Activated CD4-positive, CD25-positive, alpha-beta regulatory T cell (primary cell): ENCODE measurements around the gene RPS27L.
"Not testable (repeated sequence)": the region's sequence is repeated elsewhere in the genome, so short reads cannot be mapped to it uniquely, and the experiment has no call there.

Experiments used
- DNase-seq, 4 experiments: peaks; one replicate each; lab custom pipeline; 2025; lab: John Stamatoyannopoulos, UW

RPS27L gene

DNA sequence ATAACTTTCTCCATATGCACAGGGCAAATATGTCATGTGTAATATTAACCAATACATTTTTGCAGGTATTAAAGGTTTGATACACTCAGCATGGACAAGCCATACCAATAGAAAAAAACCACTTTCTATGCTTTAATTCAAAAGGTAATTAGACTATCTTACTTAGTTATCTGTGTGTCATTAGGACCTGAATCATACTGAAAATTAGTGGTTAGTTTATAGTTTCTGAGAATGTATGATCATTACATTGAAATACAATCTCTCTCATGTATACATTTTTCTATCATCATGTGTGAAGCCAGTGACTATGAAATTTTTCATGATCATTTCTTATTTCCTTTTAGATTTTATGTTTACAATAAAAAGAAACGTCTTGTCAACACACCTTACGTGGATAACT, 16.3 kb downstream of the RPS27L start:
- no peak for DNase-seq

- no peak for DNase-seq
Measured at GRCh38 chr15:63136742-63137141, 20.5 kb downstream of the RPS27L start.

DNA sequence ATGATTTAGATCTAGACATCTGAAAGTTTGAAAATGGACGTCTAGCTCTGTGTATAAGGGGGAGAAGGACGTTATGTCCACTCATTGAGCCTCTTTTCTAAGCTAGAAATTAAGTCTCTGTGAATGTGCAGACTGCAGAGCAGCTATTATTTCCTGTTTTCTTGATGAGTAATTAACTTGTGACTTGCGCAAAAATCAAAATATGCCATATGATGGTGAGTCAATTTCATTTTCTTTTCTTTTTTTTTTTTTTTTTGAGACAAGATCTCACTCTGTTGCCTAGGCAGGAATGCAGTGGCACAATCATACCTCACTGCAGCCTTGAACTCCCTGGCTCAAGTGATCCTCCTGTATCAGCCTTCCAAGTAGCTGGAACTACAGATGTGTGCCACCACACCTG, 21.5 kb downstream of the RPS27L start:
- DNase-seq: no peak

- DNase-seq: no peak
Measured at GRCh38 chr15:63135281-63135680, 22.0 kb downstream of the RPS27L start.

GRCh38 chr15:63134245-63134985, 22.9 kb downstream of the RPS27L start:
- no peak for DNase-seq

GRCh38 chr15:63133786-63134185, 23.5 kb downstream of the RPS27L start:
- no peak for DNase-seq

DNA sequence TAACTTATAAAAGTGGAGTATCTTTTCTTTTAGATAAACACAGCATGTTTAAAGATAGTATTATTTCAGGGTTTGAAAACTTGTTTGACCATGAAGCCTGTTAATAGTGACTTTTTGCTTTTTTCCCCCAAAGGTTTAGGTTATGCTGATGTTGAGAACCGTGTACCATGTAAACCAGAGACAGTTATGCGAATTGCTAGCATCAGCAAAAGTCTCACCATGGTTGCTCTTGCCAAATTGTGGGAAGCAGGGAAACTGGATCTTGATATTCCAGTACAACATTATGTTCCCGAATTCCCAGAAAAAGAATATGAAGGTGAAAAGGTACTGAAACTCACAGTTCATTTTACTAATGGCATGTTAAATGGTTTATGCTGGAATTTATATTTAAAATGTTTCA, 30.6 kb downstream of the RPS27L start:
- no peak for DNase-seq

- DNase-seq: no peak
Measured at GRCh38 chr15:63124506-63124905, 32.8 kb downstream of the RPS27L start.

- DNase-seq: peak; percentile 28 to 60 (median 54)
Measured at GRCh38 chr15:63122002-63122875, 35.0 kb downstream of the RPS27L start.

- peak; percentile 67 to 74 (median 68) for DNase-seq
Measured at GRCh38 chr15:63121382-63122001, 35.8 kb downstream of the RPS27L start, which contains the start of gene LACTB. TSS of gene LACTB (plus strand) at chr15:63121861. CDS start at chr15:63121872, 11 bp downstream.

GRCh38 chr15:63118854-63119253, 38.4 kb downstream of the RPS27L start:
- no peak for DNase-seq

GRCh38 chr15:63114465-63114864, 42.8 kb downstream of the RPS27L start:
- DNase-seq: no peak

GRCh38 chr15:63112871-63113270, 44.4 kb downstream of the RPS27L start:
- DNase-seq: no peak

DNA sequence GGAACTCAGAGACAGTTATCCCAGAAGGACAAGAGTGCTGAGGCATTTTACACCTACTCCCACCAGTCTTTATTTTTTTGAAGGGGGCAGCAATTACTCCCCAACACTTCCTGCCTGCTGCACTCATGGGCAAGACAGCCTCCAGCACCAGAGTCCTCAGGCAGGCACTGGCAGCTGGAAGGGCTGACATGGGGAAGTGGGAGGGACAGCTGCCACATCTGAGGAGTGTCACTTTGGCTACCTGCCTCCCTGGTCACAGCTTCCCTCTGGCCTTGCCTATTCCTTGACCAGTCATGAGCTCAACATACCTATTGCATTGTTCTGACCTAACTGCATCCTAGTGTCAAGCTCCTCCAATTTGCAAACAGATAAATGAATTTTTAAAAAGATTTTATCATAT, 45.8 kb downstream of the RPS27L start:
- DNase-seq: no peak

- no peak for DNase-seq
Measured at GRCh38 chr15:63110428-63111026, 46.8 kb downstream of the RPS27L start.

DNA sequence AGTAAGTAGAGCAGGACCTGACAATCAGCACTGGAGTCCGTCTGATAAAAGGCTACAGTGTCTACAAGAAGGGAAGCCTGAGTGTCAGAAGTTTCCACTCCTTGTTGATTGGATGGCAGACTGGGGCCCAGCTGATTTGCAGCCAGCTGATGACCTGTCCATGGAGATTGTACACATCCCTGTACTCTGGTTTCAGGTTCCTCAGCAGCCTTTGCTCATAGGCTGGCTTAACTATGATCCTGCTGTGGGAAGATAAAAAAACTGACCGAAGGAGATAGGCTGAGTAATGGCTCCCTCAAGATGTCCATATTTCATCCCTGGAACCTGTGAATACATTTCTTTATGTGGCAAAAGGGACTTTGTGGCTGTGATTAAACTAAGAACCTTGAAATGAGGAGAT, 47.4 kb downstream of the RPS27L start:
- DNase-seq: no peak

GRCh38 chr15:63109498-63109897, 47.8 kb downstream of the RPS27L start:
- no peak for DNase-seq

- DNase-seq: no peak
Measured at GRCh38 chr15:63107895-63108546, 49.3 kb downstream of the RPS27L start.

- DNase-seq: not testable (repeated sequence)
Measured at GRCh38 chr15:63105354-63105753, 51.9 kb downstream of the RPS27L start.

- no peak for DNase-seq
Measured at GRCh38 chr15:63104727-63105126, 52.5 kb downstream of the RPS27L start.

- no peak for DNase-seq
Measured at GRCh38 chr15:63103416-63103815, 53.9 kb downstream of the RPS27L start.

- DNase-seq: not testable (repeated sequence)
Measured at GRCh38 chr15:63099581-63099980, 57.7 kb downstream of the RPS27L start.
